Measurements from ENCODE around the gene MAP4.
A peak's percentile ranks its signal among the peaks of the same experiment; 100 is the strongest.

MAP4 gene

DNA sequence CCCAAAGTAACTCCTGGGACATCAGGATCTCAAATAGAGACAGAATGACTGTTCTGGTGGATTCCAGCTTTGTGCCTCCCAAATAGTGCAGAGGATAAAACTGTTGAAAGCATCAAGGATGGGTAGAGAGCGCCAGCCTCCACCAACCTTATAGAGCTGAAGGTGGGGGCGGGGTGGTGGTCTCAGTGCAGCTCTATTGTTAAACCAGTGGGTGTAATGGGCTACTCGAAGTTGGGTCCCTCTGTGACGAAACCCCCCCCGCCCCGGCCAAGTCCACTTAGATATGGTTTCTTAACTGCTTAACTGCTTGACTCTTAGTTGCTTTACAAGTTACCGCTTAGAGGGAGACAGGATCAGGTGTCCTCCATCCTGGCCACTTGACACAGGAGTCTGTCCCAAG lies 190.6 kb downstream of the MAP4 start:
- no peak for DNase-seq

DNA sequence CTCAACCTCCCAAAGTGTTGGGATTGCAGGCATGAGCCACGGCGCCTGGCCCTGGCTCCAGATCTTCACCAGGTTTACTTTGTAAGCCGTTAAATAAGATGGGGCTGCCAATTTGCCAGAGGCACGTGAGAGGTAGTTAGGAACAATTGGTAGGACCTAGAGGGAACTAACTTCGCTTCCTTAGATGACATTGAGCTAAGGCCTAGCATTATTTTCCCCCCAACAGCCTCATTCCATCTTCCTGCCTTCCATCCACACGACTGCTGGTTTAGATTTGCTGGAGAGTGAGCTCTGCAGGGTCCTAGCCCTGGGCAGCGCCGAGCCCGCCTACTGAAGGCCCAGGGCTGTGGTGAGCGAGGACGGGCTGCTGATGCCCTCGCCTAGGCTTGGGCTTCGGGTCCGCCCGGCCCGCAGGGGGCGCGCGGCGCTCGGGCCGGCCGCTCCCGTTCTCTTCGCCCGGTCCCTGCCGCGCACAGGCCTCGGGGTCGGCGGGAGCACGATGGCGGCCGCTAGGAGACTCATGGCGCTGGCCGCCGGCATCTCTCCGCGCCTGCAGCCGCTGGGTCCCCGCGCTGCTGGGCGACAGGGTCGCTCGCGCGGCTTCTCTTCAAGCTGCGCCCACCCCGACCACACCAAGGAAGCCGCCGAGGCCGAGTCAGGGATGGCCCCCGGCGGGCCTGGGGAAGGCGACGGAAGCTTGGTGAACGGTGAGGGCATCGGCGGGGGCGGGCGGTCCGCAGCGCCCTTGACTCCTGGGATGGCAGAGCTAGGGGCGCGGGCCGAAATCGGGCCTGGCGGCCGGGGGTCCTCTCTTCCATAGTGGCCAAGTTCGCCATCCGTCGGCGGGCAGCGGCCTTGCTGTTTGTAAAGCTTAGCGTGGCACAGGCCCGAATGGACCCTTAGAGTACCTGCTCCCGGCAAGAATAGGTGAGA lies 191.4 kb downstream of the MAP4 start:
- DNase-seq, result peak; percentile 70

DNA sequence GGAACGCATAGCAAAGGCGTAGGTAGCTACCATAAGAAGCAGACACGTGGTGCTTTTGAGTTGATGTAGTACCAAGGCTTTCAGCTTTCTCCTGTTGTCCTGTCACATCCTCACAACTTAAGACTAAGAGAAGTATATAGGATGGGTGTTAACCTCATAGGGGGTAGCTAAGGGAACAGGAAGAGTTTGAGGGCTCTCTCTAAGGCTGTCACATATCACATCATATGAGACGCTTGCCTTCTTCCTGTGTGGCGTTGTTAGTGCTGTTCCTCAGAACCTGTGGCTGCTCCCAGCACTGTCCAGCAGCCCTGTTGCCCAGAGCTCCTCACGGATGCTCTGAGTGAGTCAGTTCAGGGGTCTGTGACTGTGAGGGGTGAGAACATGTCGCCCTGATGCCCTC lies 198.6 kb downstream of the MAP4 start:
- no peak for DNase-seq

DNA sequence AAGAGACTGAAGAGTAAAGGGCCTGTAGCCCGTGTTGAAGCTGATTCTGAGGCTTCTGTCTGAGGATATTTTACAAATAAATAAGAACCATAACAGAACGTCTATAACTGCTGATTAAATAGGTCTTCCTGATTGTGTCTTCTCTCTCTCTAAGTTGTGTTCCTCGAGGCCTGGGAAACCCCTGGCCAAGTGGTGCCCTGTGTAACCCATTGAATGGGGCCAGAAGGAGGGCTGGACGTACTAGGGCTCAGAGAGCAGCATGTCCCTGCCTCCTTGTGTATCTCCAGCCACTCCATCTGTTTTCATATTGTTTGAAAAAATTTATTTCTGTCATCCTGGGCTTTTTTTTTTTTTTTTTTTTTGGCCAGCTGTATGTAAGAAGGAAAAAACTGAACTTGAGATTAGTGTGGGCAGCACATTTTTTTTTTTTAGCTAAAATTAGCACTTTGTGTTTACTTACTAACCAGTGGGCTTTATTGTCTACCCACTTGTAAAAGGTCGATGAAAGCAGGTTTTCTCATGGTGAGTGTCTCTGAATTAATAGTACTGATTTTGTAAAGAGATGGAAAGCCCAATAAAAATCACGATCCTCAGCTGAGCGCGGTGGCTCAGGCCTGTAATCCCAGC lies 202.6 kb downstream of the MAP4 start:
- DNase-seq, result no peak

DNA sequence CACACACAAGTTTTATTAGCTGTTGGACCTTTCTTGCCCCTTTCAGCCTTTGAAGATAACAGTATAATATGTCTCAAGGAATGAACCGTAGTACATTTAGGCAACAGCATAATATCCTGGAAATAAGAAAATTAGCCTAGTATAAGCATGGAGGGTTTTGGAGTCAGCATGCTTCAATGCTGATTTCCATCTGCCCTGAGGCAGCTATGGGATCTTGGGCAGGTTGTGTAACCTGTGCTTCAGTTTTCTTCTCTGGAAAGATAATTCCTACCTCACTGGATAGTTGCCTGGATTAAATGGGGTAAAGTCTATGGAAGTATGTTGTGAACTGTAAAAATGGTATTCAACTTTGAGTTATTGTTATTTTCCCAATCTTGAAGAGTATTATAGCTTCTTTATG lies 211.6 kb downstream of the MAP4 start:
- DNase-seq, result no peak

DNA sequence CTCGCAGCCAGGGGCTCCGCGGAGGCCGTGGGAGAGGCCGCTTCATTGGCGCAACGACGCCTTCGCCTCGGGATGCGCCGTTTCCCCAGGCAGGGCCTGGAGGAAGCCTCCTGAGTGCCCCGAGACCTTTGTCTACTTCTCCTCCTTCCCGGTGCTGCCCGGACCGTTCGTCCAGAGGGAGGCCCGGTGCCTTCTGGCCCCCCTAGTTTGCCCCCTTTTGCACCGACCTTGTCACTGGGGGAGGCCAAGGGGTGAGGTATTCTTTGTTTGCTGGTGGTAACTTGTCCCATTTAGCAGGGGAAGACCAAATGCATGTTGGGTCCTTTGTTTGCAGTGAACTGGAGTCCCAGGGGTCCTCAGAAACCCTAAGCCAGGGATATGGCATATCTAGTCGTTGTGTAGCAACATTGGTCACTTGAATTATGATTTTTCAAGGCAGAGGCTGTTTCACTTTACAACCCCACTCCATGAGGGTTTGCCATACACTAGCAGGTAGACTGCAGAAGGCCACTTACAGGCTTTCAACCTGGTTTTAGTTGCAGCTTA lies 212.7 kb downstream of the MAP4 start:
- DNase-seq, result no peak

DNA sequence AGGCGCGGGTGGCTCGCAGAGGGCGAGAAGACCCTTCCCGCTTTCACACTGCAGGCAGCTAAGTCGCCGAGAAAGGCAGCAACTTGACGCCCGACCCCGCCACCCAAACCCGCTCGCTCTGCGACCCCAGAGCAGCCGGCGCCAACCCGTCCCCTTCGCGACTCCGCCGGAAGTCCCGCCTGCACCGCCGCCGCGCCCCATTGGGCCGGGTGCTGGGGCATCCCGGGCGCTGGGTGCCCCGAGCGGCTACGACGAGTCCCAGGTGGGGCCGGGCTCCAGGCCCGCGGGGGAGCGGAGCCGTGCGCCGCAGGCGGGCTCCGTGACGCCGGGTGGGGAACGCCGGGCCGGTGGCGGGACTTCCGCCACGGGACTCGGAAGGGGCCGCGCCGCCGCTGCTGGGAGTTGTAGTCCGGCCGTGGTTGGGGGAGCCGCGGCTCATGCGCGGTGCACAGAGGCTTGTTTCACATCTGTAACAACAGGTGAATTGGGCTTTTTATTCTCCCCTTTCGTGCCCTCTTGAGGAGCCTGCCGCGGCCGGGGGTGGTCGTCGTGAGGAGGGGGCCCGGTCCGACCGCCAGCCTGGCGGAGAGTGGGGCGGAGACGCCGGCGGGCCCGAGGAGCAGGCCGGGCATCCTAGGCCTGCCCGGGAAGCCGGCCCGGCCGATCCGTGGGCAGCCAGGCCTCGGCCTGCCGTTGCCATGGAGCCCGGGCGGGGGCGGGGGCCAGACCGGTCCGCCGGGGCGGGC lies 213.3 kb downstream of the MAP4 start, which contains the start of gene DHX30:
DHX30 (plus strand) TSS at position 405 of the 746 bp plus-strand sequence. CDS start 7,546 bp downstream, outside the sequence.
- peak; percentile 81 for DNase-seq
